IPS DF 6.9 (cell line): ENCODE results near the gene CPT1A.
"Not testable (repeated sequence)": the region's sequence is repeated elsewhere in the genome, so short reads cannot be mapped to it uniquely, and the experiment has no call there.

ENCODE experiments used
- DNase-seq: peaks from one replicate; pipeline ENCODE4 v3.0.0-alpha.2; 2013; ENCODE audit warnings: low read depth, low spot score
- H3K27ac ChIP-seq: one replicate; pipeline ENCODE4 v1.5.1; 2013; ENCODE audit warnings: low read length, control low read depth
- H3K27me3 ChIP-seq: 2 replicates; pipeline ENCODE4 v1.6.1; 2013; ENCODE audit warnings: mild to moderate bottlenecking, low read length; ENCODE audit not compliant: control insufficient read depth, insufficient read depth
- H3K36me3 ChIP-seq: 2 replicates; pipeline ENCODE4 v1.6.1; 2013; ENCODE audit warnings: low read length; ENCODE audit not compliant: control insufficient read depth, insufficient read depth
- H3K4me1 ChIP-seq: 2 replicates; pipeline ENCODE4 v1.6.1; 2013; ENCODE audit warnings: low read length; ENCODE audit not compliant: control insufficient read depth, insufficient read depth
- H3K4me3 ChIP-seq: 2 replicates; pipeline ENCODE4 v1.5.1; 2013; ENCODE audit warnings: mild to moderate bottlenecking, low read length
- H3K9me3 ChIP-seq: 2 replicates; pipeline ENCODE4 v1.6.1; 2013; ENCODE audit warnings: low read length, inconsistent platforms; ENCODE audit not compliant: control insufficient read depth, insufficient read depth
- WGBS: extraction: QIAGEN DNeasy Blood & Tissue Kit; methylation state at CpG from one replicate; pipeline ENCODE4 v1.1.7; 2013; ENCODE audit warnings: mixed read lengths, missing lambda C conversion rate; ENCODE audit not compliant: insufficient read length, insufficient coverage; 5-methylcytosine and 5-hydroxymethylcytosine counted together

The CPT1A gene

GRCh38 chr11:68841718-68842426, at the start of gene CPT1A:
Gene CPT1A (minus strand): TSS chr11:68841916. CDS start chr11:68815474, 26,442 bp downstream.
- no CpG with 5 or more reads among the region's 82 CpGs for WGBS
- Histone ChIP-seq H3K27me3 (peaks cover 29% of the 10 kb centered on the region), H3K36me3 (no peaks in the 10 kb centered on the region), H3K9me3 (no peaks in the 10 kb centered on the region), H3K4me1 (peaks cover 3% of the 10 kb centered on the region; the same call in 1 of the 2 replicates), H3K27ac (no peak within 1 kb of the TSS), H3K4me3 (peak within 1 kb of the TSS; percentile 44; the same call in 1 of the 2 replicates)
- no peak for DNase-seq

GRCh38 chr11:68890490-68891231, 48.9 kb upstream of the CPT1A start:
- DNase-seq, result no peak
- H3K27me3 ChIP-seq, result no peaks in the 10 kb centered on the region
- H3K4me1 ChIP-seq, result peaks cover 3% of the 10 kb centered on the region
- H3K27ac ChIP-seq, result no peak overlapping the region
- no peak overlapping the region for H3K4me3 ChIP-seq
- H3K36me3 ChIP-seq, result peaks cover 20% of the 10 kb centered on the region
- no CpG with 5 or more reads among the region's 17 CpGs for WGBS
- H3K9me3 ChIP-seq, result no peaks in the 10 kb centered on the region

- Histone ChIP-seq H3K27me3 (no peaks in the 10 kb centered on the region), H3K27ac (no peak overlapping the region), H3K4me3 (no peak overlapping the region), H3K4me1 (peaks cover 3% of the 10 kb centered on the region), H3K36me3 (peaks cover 20% of the 10 kb centered on the region), H3K9me3 (no peaks in the 10 kb centered on the region)
- no CpG with 5 or more reads among the region's 18 CpGs for WGBS
- DNase-seq, result peak; percentile 45
Measured at GRCh38 chr11:68889948-68890446, 48.3 kb upstream of the CPT1A start.

- H3K4me1 ChIP-seq, H3K36me3 ChIP-seq, H3K9me3 ChIP-seq, H3K4me3 ChIP-seq, H3K27ac ChIP-seq, H3K27me3 ChIP-seq, DNase-seq: not testable (repeated sequence)
- no CpG with 5 or more reads among the region's 15 CpGs for WGBS
Measured at GRCh38 chr11:68884827-68885226, 43.1 kb upstream of the CPT1A start.

GRCh38 chr11:68882391-68882790, 40.7 kb upstream of the CPT1A start:
- Histone ChIP-seq H3K4me3 (no peak overlapping the region), H3K4me1 (no peaks in the 10 kb centered on the region; the same call in 1 of the 2 replicates), H3K27ac (no peak overlapping the region), H3K27me3 (no peaks in the 10 kb centered on the region), H3K36me3 (no peaks in the 10 kb centered on the region), H3K9me3 (no peaks in the 10 kb centered on the region)
- no CpG with 5 or more reads among the region's 13 CpGs for WGBS
- no peak for DNase-seq

- Histone ChIP-seq H3K36me3 (no peaks in the 10 kb centered on the region), H3K4me3 (no peak overlapping the region), H3K4me1 (no peaks in the 10 kb centered on the region; the same call in 1 of the 2 replicates), H3K27ac (no peak overlapping the region), H3K9me3 (no peaks in the 10 kb centered on the region), H3K27me3 (no peaks in the 10 kb centered on the region)
- no peak for DNase-seq
- WGBS, result no CpG with 5 or more reads among the region's 2 CpGs
Measured at GRCh38 chr11:68881320-68881719, 39.6 kb upstream of the CPT1A start.

- Histone ChIP-seq H3K36me3 (no peaks in the 10 kb centered on the region), H3K4me1 (no peaks in the 10 kb centered on the region; the same call in 1 of the 2 replicates), H3K27ac (no peak overlapping the region), H3K4me3 (no peak overlapping the region), H3K27me3 (no peaks in the 10 kb centered on the region), H3K9me3 (no peaks in the 10 kb centered on the region)
- no CpG with 5 or more reads among the region's 5 CpGs for WGBS
- no peak for DNase-seq
Measured at GRCh38 chr11:68880851-68881250, 39.1 kb upstream of the CPT1A start.

GRCh38 chr11:68878022-68878421, 36.3 kb upstream of the CPT1A start:
- Histone ChIP-seq H3K36me3 (no peaks in the 10 kb centered on the region), H3K9me3 (no peaks in the 10 kb centered on the region), H3K27me3 (no peaks in the 10 kb centered on the region), H3K4me3 (no peak overlapping the region), H3K27ac (no peak overlapping the region), H3K4me1 (no peaks in the 10 kb centered on the region; the same call in 1 of the 2 replicates)
- no CpG with 5 or more reads among the region's 7 CpGs for WGBS
- DNase-seq, result no peak

- no CpG with 5 or more reads among the region's 12 CpGs for WGBS
- DNase-seq, result no peak
Measured at GRCh38 chr11:68872216-68873003, 30.7 kb upstream of the CPT1A start.

GRCh38 chr11:68870470-68870869, 28.8 kb upstream of the CPT1A start:
- peaks cover 3% of the 10 kb centered on the region; the same call in 1 of the 2 replicates for H3K4me1 ChIP-seq
- DNase-seq, result no peak
- no peaks in the 10 kb centered on the region for H3K9me3 ChIP-seq
- no peaks in the 10 kb centered on the region for H3K27me3 ChIP-seq
- H3K4me3 ChIP-seq, result no peak overlapping the region
- H3K36me3 ChIP-seq, result no peaks in the 10 kb centered on the region
- H3K27ac ChIP-seq, result no peak overlapping the region
- WGBS, result no CpG with 5 or more reads among the region's 9 CpGs

More at GRCh38 chr11:68872216-68873003, 30.7 kb upstream of the CPT1A start:
- no peaks in the 10 kb centered on the region for H3K9me3 ChIP-seq
- H3K4me3 ChIP-seq, result no peak overlapping the region
- H3K27ac ChIP-seq, result no peak overlapping the region
- no peaks in the 10 kb centered on the region for H3K27me3 ChIP-seq
- H3K36me3 ChIP-seq, result no peaks in the 10 kb centered on the region
- peaks cover 3% of the 10 kb centered on the region; the same call in 1 of the 2 replicates for H3K4me1 ChIP-seq
